Neutrophil (primary cell): ENCODE results near the gene KRTAP10-12.

Experiments
- H3K27ac ChIP-seq: fragments of 200-600 bp; sonication (generic); 2 replicates; pipeline ENCODE4 v1.5.1; 2016; ENCODE audit warnings: mild to moderate bottlenecking, moderate library complexity
- H3K27me3 ChIP-seq: fragments of 200-600 bp; sonication (generic); 2 replicates; pipeline ENCODE4 v1.6.0; 2016; ENCODE audit warnings: mild to moderate bottlenecking
- H3K36me3 ChIP-seq: fragments of 200-600 bp; sonication (generic); 2 replicates; pipeline ENCODE4 v1.5.1; 2017
- H3K4me1 ChIP-seq, 2 experiments: fragments of 200-600 bp in 1 of 2; sonication (generic) in 1 of 2; 1 replicate in 1 of 2; 2 replicates in 1 of 2; pipeline versions ENCODE4 v1.5.1 to v1.6.1; 2013 to 2016; ENCODE audit warnings: low read depth in 1 of 2, low read length in 1 of 2, mild to moderate bottlenecking in 1 of 2, moderate library complexity in 1 of 2; ENCODE audit not compliant: control insufficient read depth in 1 of 2, insufficient read depth in 1 of 2
- H3K4me3 ChIP-seq, 2 experiments: fragments of 200-600 bp in 1 of 2; sonication (generic) in 1 of 2; 1 replicate in 1 of 2; 2 replicates in 1 of 2; pipeline ENCODE4 v1.5.1; 2013 to 2016; ENCODE audit warnings: low read depth in 1 of 2, low read length in 1 of 2, mild to moderate bottlenecking in 1 of 2, moderate library complexity in 1 of 2
- H3K9me3 ChIP-seq: fragments of 200-600 bp; sonication (generic); 2 replicates; pipeline ENCODE4 v1.5.1; 2016
- CTCF ChIP-seq: fragments of 200-600 bp; sonication (generic); IDR thresholded peaks from 2 replicates; pipeline ENCODE4 v1.5.1; 2016; ENCODE audit warnings: antibody characterized with exemption

The KRTAP10-12 gene

GRCh38 chr21:44727757-44728156 is 30.8 kb downstream of the KRTAP10-12 start:
- H3K27me3 ChIP-seq, result peaks cover 51% of the 10 kb centered on the region

GRCh38 chr21:44728716-44729115 is 31.7 kb downstream of the KRTAP10-12 start:
- H3K36me3 ChIP-seq, result no peaks in the 10 kb centered on the region
- H3K27ac ChIP-seq, result no peak overlapping the region
- TF ChIP-seq CTCF, result no peak
- no peak overlapping the region for H3K4me3 ChIP-seq
- H3K27me3 ChIP-seq, result peaks cover 42% of the 10 kb centered on the region
- no peaks in the 10 kb centered on the region for H3K4me1 ChIP-seq
- H3K9me3 ChIP-seq, result no peaks in the 10 kb centered on the region

More at GRCh38 chr21:44727757-44728156, 30.8 kb downstream of the KRTAP10-12 start:
- Histone ChIP-seq H3K4me3 (no peak overlapping the region), H3K4me1 (no peaks in the 10 kb centered on the region), H3K36me3 (no peaks in the 10 kb centered on the region), H3K9me3 (no peaks in the 10 kb centered on the region), H3K27ac (no peak overlapping the region)
- TF ChIP-seq CTCF, result no peak

DNA sequence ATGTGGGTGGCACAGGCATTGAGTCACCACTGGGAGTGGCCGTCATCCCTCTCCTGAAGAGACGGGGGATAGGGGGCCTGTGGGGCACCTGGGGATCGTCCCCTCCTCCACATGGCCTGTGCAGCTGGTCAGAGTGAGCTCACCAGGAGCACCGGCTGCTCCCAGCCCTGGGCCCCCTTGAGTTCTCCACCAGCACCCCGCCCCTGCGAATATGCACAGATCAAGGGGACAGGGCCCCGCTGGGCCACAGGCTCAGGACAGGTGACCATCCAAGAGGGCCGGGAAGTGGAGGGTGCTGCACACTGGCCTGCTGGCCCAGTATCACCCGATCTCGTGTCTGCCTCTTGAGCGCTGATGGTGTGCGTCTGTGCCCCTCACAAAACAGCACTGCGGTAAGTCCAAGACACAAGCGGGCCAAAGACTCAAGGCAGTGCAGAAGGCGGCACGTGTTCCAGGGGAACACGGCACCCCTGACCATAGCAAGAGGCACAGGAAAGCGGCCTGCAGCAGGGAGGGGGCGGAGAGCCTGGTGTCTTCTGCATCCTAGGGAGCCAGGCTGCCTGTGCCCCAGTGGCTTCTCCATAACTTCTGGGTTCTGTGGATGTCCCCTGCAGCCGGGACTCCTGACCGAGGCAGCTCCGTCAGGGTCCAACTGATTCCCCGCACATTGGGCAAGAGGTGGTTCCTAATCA is 32.5 kb downstream of the KRTAP10-12 start:
- Histone ChIP-seq H3K4me1 (no peaks in the 10 kb centered on the region), H3K36me3 (no peaks in the 10 kb centered on the region), H3K27ac (no peak overlapping the region), H3K9me3 (no peaks in the 10 kb centered on the region), H3K27me3 (peaks cover 34% of the 10 kb centered on the region), H3K4me3 (no peak overlapping the region)
- TF ChIP-seq CTCF, result no peak

- Histone ChIP-seq H3K4me1 (no peaks in the 10 kb centered on the region), H3K4me3 (no peak overlapping the region), H3K27me3 (peaks cover 29% of the 10 kb centered on the region), H3K27ac (no peak overlapping the region), H3K36me3 (no peaks in the 10 kb centered on the region), H3K9me3 (no peaks in the 10 kb centered on the region)
- no peak for TF ChIP-seq CTCF
Observed at GRCh38 chr21:44730028-44730395, 33.0 kb downstream of the KRTAP10-12 start.

GRCh38 chr21:44730951-44731579 is 34.1 kb downstream of the KRTAP10-12 start:
- peaks cover 18% of the 10 kb centered on the region for H3K27me3 ChIP-seq
- no peak for TF ChIP-seq CTCF
- H3K27ac ChIP-seq, result no peak overlapping the region
- no peaks in the 10 kb centered on the region for H3K4me1 ChIP-seq
- no peak overlapping the region for H3K4me3 ChIP-seq
- no peaks in the 10 kb centered on the region for H3K9me3 ChIP-seq
- H3K36me3 ChIP-seq, result no peaks in the 10 kb centered on the region
